Epithelial cell of esophagus (primary cell): Measurements from ENCODE around the gene CLEC16A.

Experiments used
- DNase-seq: peaks from one replicate; pipeline ENCODE4 v3.0.0; 2010; ENCODE audit warnings: low read depth
- H3K4me3 ChIP-seq: 2 replicates; pipeline ENCODE4 v1.5.1; 2011; ENCODE audit warnings: mild to moderate bottlenecking, low read length, control low read depth
- CTCF ChIP-seq: IDR thresholded peaks from 2 replicates; pipeline ENCODE4 v1.5.1; 2011; ENCODE audit warnings: low read depth, mild to moderate bottlenecking, low read length, control low read depth, inconsistent platforms; ENCODE audit not compliant: insufficient read depth; ENCODE audit errors: missing control alignments

Gene CLEC16A

GRCh38 chr16:11225677-11226549 is 281.5 kb downstream of the CLEC16A start:
- H3K4me3 ChIP-seq: no peak overlapping the region
- DNase-seq: no peak
- TF ChIP-seq CTCF: no peak

GRCh38 chr16:11229432-11229831 is 285.1 kb downstream of the CLEC16A start:
- no peak for DNase-seq
- no peak for TF ChIP-seq CTCF
- no peak overlapping the region for H3K4me3 ChIP-seq

- TF ChIP-seq CTCF: no peak
- no peak for DNase-seq
- no peak overlapping the region for H3K4me3 ChIP-seq
These were observed 285.5 kb downstream of the CLEC16A start for GRCh38 chr16:11229906-11230305.

GRCh38 chr16:11231367-11231970 is 287.1 kb downstream of the CLEC16A start:
- DNase-seq: no peak
- H3K4me3 ChIP-seq: no peak overlapping the region
- no peak for TF ChIP-seq CTCF
